HG03442 (cell line): ENCODE measurements around the gene AP2A2.
A peak's percentile ranks its signal among the peaks of the same experiment; 100 is the strongest.

ENCODE experiments used
- ATAC-seq: cut with Tn5 transposase; IDR thresholded peaks from one replicate; pipeline ENCODE4 v1.9.1; 2021; ENCODE audit warnings: mild to moderate bottlenecking, moderate library complexity; ENCODE audit not compliant: unreplicated experiment

The AP2A2 gene

DNA sequence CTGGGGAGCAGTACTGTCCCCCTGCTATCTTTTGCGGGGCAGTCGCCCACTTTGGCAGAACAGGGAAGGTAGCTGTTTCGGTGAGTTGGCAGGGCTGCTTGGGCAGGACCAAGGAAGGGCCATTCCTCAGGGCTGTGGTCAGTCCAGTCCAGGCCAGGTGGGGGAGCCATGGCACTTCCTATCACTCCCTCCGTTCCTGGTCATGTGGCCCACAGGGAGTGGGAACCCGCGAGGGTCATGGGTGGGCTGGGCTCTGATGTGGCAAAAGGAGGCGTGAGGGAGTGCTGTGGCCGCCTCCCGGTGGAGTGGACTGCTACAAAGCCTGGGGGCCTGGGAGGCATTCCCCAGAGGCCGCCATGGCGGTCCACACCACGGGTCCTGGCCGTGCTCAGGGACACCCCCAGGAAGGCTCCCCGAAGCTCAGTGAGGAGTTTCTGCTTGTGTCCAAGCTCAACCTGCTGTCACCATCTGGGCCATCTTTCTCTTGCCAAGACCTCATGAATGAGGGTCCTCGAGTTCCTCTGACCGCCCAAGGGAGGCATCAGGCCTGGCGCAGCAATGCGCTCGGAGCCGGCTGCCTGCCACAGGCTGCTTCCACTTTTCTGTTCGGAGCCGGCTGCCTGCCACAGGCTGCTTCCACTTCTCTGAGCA is 27.0 kb upstream of the AP2A2 start:
- no peak for ATAC-seq

DNA sequence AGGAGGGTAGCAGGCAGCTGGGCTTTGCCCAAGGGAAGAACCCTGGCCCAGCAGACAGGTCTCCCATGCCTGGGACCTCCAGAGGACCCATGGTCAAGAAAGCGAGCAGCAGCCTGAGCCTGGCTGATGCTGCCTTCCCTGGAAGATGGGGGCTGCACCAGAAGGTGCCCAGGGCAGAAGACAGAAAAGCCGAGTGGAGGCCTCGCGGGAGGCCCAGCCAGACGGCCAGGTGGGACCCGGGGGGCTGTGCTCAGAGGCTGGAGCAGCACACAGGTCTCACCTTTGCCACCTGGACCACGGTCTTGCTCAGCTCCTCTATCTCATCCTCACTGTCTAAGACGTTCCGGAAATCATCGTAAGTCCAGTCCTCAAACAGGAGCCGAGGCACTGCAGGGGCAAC is 25.9 kb upstream of the AP2A2 start:
- ATAC-seq, result no peak

DNA sequence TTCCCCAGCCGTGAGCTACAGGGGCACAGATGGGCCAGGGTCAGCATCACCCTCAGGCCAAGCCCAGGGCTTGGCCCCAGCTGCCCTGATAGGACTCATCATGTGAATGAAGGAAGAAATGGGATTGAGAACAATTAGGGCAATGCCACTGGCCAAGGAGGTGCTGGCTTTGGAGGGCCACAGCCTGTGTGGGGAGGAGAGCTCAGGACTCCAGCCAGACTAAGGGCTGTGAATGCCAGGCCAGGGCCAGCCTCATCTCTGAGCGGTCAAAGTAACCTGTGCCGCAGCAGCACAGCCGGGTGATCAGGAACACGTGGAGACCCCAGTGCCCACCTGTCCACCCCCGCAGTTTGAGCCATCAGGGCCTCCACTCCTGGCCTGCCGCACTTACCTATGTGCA is 25.1 kb upstream of the AP2A2 start:
- ATAC-seq, result no peak

DNA sequence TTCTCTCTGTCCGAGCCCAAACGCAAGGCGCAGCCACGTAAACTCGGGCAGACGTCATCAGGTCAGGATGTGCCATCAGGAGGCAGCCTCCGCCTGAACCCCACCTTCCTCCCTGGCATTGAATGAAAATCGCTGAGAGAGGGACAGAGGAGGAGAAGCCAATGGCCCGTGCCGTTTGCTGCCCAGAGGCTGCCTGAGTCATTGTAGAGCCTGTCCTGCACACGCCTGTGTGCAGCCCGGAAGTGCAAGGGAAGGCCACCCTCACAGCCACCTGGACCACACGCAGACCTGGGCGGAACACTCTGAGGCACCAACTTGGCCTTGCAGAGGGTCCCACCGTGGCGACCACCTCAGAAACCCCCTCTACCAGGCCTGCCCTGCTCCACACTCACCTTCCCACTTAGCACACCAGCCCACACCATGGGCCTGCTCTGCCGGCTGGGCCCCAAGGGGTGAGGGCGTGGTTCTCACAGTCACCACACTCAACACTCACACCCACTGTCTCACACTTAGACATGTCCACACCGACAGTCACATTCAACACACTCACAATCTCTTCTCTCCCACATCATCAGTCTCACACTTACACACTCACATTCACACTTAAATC is 24.1 kb upstream of the AP2A2 start:
- ATAC-seq, result no peak

DNA sequence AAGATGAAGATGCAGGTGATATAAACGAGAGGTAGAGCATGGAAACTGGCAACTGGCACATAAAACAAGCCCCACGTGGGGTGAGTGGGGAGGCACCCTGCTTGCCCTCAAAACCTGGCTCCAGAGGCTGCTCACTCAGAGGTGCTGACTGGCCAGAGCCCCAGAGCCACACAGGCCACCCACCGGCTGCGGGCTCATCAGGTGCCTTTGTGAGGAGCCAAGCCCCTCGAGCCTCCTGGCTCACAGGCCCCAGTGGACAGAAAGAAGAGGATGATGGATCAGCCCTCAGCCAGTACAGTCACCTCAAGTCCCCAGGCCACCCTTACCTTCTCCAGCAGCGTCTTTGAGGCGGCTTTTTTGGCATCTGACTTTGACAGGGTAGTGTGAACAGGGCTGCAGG is 21.3 kb upstream of the AP2A2 start:
- no peak for ATAC-seq

DNA sequence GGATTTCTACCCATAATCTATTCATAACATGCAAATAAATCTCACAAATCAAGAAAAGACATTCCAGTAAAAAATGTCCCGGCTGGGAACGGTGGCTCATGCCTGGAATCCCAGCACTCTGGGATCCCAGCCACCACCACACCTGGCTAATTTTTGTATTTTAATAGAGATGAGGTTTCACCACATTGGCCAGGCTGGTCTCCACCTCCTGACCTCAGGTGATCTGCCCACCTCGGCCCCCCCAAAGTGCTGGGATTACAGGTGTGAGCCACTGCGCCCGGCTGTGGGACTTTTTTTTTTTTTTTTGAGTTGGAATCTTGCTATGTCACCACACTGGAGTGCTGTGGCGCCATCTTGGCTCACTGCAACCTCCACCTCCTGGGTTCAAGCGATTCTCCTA is 19.7 kb upstream of the AP2A2 start:
- ATAC-seq, result no peak

DNA sequence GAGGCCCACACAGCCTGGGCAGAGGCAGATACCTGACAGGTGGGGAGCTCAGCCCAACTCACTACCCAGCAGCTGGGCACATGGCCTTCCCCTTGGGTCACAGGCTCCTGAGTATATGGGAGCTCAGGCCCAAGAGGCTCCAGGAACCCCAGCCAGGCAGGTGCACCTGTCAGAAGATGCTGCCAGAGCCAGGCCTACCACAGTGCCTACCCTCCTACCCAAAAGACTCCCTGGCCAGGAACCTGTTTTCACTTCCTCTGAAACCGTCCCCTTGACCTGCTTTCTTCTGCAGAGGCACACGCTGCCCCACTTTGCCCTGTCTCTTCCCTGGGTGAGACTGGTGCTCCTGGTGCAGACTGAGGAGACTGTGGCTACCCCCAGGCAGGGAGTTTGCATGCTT is 18.0 kb upstream of the AP2A2 start:
- no peak for ATAC-seq

DNA sequence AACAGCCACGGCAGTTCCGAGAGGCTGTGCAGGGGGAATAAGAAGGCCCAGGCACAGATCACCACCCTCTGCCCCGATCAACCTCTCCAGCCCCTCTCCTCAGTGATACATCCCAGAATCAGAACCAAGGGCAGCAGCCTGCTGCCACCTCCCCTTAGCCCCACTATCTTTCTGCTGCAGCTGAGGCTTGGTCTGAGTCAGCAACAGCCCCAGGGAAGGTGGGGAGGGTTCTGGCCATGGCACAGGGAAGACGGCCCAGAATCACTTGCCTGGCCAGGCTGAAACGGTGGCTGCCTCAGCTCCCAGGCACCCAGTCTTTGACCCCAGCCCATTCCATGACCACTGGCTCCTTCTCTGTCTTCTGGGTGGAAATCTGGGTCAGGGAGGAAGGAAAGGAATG is 17.4 kb upstream of the AP2A2 start:
- no peak for ATAC-seq

DNA sequence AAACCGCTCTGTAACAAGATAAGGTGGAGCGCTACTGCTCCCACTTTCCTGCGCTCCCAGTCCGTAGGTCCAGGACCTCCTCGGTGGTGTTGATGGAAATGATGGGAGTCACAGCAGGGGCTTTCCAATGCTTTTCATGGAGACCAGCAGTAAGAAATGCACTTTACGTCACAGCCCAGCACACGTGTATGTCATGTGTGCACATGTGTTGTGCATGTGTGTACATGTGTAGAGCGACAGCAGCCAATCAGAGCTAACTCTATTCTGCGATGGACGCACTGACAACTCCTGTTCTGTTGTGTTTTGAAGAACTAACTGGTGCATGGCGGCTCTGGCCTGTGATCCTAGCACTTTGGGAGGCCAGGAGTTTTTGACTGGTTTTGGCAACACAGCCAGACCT is 16.3 kb upstream of the AP2A2 start:
- no peak for ATAC-seq

DNA sequence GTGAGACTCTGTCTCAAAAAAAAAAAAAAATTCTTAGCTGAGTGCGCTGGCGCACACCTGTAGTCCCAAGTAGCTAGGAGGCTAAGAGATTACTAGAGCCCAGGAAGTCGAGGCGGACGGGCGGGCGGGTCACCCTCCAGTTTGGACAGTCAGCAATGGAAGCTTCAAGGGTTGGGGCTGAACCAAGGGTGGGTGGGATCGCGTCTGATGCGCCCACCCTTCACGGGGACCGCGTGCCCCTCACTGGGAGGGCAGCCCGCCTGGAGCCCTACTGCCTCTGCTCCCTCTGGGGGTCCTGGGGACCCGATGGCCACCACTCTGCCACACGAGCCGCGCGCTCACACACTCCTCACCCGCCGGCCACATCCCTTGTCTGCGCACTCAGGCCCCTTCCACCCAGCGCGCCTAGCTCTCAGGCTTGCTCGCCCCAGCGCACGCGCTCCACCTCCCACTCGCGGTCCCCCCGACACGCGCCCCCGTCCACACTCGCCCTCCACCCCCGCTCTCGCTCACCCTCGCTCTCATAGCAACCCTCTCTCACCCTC is 15.6 kb upstream of the AP2A2 start:
- no peak for ATAC-seq

DNA sequence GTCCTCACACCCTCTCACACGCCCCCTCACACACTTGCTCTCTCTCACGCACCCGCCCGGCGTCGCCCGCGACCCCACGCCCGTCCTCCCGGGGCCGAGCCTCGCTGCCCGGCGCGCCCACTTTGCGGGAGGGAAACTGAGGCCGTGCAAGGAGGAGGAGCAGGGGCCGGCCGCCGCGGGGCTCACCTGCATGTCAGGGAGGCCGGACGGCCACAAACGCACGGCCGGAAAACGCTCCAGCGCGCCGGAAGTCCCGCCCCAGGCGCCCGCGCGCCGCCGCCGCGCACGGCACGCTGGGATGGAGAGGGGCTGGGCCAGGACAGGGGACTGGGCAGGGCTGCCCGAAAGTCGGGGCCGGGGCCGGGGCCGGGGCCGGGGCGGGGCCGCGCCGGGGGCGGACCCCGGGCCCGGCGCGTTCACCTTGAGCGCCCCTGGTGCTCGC is 15.1 kb upstream of the AP2A2 start, which contains the start of gene CHID1:
TSS of gene CHID1 (minus strand) at position 222 of the 442 bp plus-strand sequence. CDS start 5,994 bp downstream, outside the sequence.
- ATAC-seq, result peak; percentile 85

DNA sequence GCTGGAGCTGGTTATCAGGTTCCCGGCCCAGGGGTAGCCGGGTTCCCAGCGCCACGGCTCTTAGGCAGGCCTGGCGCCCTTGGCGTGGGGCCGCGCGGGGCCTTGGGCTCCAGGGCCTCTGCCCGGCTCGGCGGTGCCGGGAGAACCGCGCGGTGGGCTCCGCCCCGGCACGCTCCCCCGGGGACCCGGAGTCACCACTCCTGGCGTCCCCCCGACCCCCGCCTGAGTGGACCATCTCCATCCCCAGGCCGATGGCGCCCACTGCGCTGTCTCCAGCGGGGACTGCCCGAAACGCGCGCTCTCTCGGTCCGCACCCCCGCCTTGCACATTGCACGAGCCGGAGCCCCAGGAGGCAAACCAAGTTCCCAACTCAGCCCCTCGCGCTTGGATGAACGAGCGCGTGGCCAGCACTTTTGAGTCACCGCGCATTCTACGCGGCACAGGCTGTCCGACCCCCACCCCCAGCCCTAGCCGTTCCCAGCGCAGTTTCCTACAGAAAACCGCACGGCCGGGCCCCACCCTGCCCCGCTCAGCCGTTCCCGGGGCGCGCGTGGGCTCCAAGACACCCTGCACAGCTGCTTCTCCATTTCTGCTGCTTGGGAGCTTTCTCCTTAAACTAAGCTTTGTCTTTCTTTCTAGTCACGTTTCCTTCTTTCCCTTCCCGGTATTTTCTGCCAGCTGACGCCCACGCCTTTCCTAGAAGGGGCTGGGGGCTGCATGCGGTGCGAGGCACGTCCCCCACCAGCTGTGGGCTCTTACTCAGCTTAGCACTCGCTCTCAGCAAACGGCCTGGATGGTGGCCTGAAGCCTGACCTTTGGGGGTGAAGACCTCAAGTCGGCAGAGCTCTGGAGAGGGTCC is 14.4 kb upstream of the AP2A2 start:
- ATAC-seq, result no peak

DNA sequence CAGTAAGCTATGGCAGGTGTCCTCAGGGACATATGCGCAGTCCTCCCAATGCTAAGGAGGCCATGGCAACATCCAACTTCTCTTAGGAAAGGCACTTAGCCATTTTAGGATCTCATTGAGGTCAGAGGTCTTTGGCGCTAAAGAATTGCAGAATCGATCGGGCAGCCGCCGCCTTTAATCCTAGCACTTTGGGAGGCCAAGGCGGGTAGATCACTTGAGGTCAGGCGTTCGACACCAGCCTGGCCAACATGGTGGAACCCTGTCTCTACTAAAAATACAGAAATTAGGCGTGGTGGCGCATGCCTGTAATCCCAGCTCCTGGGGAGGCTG is 13.8 kb upstream of the AP2A2 start:
- no peak for ATAC-seq

DNA sequence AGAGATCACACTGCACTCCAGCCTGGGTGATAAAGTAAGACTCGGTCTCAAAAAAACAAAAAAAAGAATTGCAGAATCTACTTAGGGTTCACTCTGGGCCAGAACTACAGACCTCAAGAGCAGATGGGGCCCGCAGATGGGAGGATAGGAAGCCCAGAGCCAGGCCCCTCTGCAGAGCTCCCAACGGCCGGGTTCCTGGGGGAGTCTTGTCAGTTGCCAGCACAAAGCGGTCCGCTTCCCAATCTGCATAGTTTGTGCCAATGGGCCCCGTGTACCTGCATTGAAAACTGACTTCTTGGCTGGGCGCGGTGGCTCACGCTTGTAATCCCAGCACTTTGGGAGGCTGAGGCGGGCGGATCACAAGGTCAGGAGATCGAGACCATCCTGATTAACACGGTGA is 13.4 kb upstream of the AP2A2 start:
- ATAC-seq, result no peak

DNA sequence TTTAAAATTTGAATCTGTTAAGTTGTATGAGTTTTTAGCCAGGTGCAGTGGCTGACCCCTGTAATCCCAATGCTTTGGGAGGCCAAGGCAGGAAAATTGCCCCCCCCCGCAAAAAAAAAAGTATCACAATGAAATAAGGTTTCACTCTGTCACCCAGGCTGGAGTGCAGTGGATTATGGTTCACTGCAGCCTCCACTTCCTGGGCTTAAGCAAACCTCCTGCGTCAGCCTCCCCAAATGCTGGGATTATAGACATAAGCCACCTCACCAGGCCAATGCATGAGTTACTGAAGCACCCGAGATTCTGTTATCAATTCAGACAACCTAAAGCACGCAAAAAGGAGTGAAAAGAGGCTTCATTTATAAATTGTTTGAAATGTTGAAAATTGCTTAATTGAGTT is 12.6 kb upstream of the AP2A2 start:
- no peak for ATAC-seq

DNA sequence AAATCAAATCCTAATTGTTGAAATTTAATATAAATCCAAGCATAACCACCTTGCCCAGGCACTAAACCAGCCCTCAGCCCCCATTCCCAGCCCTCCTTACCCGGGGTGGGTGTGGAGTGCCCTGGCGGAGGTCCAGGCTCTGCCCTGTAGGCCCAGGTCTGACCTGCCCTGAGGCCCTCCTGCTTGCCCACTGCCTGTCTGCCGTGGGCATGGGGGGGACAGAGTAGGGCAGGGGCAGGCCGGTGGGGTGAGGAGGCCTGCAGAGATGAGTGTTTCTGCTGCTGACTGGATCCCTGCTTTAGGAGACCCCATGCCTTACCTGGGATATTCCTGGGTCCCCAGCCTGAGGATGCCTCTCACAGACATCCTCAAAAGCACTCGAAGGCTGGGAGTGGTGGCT is 11.5 kb upstream of the AP2A2 start:
- no peak for ATAC-seq

DNA sequence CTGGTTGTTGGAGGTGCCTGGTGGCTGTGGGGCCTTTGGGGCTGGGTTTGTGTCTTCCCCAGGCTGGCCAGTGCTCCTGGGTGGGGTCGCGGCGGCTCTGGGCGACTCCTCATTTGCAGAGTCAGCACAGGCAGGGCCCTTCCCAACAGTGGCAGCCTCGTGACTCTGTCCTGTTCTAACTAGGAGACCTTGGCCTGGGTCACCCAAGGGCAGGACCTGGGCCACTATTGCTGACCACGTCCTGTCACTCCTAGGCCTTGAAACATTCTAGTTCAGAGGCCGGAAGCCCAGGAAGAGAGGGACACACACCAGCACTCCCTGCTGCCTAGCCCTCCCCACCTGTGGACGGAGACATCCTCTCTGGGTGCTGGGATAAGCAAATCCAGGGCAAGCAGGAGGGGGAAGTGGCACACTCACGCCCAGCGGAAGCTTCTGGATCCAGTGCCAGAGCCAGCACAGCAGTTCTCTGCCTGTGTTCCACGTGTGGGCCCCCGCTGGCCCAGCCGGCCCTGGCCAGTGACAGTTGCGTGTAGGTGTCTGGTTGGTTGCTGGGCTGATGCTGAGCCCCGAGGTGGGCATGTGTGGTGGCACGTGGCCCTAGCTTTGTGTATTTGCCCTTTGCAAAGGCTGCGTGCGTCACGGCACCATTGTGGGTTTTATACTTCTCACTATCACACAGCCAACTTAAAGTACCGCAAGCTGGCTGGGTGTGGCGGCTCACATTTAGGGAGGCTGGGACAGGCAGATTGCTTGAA is 10.7 kb upstream of the AP2A2 start:
- no peak for ATAC-seq

DNA sequence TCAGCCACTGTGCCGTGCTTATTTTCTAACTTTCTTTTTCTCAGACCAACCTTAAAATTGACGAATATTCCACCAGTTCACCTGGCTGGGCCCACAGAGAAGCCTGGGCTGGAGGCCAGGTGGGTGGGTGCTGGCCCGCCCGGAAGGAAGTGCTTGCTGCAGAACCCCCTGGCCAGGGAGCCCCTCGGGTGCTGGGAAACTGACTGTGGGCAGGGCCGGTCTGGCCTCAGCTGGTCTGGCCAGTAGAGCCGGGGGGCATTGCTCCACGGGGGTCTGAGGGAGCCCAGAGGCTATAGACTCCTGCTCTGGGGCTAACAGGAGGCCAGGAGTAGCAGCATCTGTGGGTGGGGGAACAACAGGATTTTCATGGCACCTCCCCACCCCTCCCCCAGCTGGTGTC is 8.2 kb upstream of the AP2A2 start:
- no peak for ATAC-seq

DNA sequence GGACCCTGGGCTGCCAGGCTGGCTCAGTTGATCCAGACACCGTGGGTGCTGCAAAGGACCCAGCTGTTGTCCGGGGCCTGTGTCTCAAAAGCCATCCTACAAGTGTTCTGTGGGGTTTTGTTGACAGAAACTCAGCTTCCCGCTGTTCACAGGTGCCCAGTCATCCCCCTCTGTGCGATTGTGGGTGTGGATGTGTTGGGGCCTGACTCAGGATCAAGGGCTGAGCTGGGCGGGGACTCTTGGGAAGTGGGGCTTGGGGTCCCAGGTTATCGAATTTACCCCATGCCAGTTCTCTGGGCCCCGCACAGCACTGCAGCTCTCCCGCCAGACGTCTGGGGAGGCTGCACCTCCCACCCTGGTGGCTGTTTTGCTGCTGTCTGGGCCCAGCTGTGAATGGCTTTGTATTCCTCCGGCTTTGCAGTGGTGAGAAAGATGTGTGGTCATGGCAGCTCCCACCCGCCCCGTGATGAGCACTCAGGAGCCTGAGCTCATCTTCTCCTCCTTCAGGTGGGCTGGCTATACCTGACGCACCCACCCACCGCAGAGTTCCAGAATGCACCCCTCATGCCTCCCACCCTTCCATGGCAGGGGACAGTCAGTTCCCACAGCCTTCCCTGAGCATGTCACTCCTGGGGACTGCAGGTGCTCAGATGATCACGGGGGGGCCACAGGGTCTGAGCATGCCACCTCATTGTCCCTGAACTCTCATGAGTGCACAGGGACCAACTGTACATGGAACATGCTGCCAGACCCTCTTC is 3.6 kb upstream of the AP2A2 start:
- no peak for ATAC-seq

DNA sequence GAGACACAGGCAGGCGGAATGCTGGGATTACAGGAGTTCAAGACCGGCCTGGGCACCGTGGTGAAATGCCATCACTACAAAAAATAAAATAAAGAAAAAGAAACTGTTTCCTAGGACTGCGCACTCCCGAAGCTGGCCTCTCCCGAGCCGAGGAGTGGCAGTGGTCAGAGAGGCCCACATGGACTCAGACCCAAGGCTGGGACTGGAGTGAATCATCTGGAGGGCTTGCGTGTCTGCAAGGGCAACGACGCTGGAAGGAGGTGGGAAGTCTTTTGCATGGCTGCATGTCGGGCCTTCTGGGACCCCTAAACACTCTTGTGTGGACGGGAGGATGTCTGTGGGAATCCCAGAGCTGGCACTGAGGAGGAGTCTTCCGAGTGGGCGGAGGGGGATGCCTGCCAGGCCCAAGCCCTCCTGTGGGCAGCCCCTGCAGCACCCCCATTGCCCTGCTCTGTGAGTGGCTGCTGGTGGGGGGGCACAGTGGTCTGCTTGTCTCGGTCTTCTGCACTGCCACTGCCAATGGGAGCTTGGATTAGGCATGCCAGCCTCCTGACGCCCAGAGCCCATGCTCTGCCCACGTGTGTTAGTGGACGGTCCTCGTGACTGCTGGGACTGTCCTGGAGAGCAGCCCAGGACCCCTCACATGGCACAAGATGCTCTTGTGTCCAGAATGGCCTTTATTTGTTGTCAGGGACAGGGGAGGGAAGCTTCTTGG is 1.8 kb upstream of the AP2A2 start:
- no peak for ATAC-seq
